Ecto neural progenitor cell (in vitro differentiated cells): ENCODE data around the gene SLX4IP.
A peak's percentile ranks its signal among the peaks of the same experiment; 100 is the strongest.
"Not testable (repeated sequence)": the region's sequence is repeated elsewhere in the genome, so short reads cannot be mapped to it uniquely, and the experiment has no call there.

Experiments used
- DNase-seq: peaks from one replicate; pipeline ENCODE4 v3.0.0-alpha.2; 2018; ENCODE audit warnings: low spot score

The SLX4IP gene

GRCh38 chr20:10434832-10435812, at the start of gene SLX4IP:
TSS of gene SLX4IP (plus strand) at chr20:10435305. CDS start at chr20:10458205, 22,900 bp downstream.
- peak; percentile 90 for DNase-seq

DNA sequence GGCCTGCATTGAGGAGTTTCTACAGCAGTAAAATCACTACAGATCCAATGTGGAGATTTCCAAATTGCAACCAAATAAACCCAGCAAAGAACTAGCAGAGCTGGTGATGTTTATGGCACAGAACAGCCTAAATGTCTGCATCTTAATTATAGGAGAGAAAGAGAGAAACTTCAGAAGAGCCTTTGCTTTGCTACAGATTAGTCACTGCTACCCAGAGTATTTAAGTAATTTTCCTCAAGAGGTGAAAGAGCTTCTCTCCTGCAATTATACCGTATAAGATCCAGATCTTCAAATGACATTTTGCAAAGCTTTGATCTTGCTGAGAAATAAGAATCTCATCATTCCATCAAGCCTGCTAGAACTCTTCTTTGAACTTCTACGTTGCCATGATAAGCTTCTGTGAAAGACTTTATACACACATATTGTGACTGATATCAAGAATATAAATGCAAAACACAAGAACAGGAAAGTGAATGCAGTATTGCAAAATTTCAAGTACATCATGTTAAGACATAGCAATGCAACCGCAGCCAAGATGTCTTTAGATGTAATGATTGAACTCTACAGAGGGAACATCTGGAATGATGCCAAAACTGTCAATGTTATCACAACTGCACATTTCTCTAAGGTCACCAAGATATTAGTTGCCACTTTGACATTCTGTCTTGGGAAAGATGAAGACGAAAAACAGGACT, 49.1 kb upstream of the SLX4IP start:
- DNase-seq: no peak

GRCh38 chr20:10387686-10388085, 47.4 kb upstream of the SLX4IP start:
- no peak for DNase-seq

DNA sequence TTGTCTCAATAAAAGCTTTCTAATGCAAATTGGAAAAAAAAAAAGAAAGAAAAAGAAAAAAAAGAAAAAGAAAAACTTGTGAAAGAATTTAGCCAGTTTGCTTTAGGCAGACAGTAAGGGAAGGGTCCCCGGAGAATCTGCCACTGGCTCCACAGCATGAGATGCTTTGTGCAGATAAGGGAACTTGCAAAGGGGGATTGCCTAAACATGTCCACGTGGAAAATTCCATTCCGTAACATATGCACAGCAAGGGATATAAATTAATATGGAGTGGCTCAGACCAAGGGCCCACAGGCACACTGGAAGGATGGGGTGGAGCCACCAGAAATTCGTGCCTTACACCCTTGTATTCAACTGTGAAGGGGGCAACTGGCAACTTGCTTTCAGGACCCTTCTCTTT, 46.5 kb upstream of the SLX4IP start:
- no peak for DNase-seq

- DNase-seq: no peak
These were observed 44.4 kb upstream of the SLX4IP start for GRCh38 chr20:10390709-10391108.

- DNase-seq: not testable (repeated sequence)
These were observed 40.4 kb upstream of the SLX4IP start for GRCh38 chr20:10394752-10395151.

DNA sequence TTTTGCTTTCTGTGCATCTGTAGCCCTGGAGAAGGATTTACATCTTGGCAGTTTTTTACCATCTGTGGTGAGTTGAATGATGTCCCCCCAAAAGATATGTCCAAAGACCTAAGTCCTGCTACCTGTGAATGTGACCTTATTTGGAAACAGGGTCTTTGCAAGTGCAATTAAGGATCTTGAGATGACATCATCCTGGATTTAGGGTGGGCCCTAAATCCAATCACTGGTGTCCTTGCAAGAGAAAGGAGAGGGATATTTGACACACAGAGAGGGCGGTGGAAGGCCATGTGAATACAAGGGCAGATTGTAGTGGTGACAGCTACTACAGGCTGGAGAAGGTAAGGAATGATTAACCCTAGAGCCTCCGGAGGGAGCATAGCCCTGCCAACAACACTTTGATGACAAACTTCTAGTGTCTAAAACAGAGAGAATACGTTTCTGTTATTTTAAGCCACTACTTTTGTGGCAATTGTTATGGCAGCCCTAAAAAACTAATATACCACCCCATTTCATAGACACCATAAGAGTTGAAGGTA, 36.2 kb upstream of the SLX4IP start:
- no peak for DNase-seq

- no peak for DNase-seq
These were observed 32.0 kb upstream of the SLX4IP start for GRCh38 chr20:10402938-10403608.

DNA sequence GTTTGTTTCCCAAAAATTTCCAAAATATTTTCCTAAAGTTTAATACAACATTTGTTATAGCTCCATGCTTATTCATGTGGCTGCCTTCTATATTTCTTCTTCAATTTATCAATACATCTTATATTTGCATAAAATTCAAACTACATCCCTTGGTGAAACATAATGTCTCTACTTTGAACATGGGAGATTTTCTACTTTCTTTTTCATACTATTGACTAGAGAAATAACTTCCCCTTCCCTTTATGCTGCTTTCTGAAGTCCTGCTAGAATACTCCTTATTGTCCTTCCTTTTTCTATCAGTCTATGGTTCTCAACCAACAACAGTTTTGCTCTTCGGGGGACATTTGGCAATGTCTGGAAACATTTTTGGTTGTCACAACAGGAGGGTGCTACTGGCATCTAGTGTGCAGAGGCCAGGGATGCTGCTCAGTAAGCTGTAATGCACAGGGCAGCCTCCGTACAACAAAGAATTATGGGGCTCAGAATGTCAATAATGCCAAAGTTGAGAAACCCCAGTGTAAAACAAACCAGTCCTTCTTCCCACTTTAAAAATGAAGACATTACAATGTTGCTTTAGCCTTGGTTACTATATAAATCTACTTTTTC, 31.0 kb upstream of the SLX4IP start:
- no peak for DNase-seq

DNA sequence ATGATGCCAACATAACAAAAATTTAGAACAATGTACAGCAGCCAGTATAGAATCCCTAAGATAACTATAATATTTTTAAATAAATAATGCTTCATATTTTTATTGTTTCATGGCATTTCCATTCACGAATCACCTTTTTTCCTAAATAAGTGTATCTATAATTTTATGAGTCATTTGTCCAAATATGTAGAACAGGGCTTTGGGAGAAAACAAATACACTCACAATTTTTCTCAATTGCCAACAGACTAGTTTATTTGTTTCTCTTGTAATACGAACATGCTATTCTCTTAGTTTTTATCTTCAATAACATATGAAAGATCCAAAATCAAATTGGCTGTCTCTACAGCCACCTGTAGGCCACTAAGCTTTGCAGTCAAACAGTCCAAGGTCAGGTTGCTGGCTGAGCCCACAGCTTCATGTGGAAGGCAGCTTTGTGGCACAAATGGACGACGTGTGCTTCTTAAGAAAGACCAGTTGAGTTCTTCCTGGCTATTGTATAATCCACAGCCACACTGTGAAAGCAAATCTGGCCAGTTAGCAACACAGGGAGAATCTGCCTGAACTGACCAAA, 30.1 kb upstream of the SLX4IP start:
- DNase-seq: no peak

GRCh38 chr20:10408108-10408813, 26.8 kb upstream of the SLX4IP start:
- DNase-seq: no peak

DNA sequence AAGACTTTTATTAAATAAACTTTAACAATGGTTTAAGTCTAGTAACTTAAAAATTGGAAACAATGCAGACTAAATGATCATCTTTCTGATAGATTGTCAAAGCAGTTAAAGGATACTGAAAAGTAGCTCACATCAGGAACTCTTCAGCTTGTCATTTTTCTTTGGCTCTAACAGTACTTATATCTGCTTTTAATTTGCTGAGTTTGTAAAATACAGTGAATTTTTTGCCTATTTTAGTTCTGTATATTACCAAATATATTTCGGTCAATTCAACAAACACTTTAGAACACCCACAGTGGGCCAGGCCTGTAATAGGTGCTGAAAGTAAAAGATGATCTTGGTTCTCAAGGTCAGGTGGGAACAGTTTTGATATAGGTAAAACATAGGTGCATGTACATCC, 23.4 kb upstream of the SLX4IP start:
- DNase-seq: no peak

DNA sequence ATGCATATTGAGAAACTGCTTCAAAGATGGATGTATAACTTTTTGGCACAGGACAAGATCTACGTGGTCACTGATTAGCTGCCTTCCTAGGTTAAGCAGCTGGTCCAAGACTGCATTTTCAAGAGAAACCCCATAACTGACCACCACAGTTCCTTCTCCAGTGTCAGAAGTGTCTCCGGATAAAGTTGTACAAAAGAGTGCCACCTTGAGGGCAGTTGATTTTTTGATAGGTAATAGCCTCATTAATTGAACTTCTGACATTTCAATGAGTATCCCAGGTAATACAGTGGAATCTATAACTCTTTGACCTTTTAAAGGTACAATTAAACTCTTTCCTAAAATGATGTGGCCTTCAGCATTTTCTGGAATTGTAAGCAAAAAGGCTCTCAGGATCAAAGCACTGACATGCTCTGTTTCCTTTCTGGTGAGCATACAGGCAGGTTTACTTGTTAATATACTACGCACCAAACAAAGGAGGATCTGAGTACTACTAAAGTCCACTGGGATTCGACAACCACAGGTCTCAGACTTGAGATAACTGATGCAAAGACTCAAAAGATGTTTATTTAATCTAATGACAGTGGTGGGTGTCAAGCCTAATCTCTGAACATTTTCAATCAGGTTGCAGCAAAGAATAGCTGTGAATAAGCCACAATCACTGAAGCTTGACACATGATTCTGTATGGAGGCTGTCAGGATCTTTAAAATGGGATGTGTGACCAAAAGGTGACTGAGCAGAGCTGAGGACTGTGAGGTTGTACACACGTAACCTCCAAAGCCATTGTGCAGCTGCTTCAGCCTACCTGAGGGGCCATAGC, 22.3 kb upstream of the SLX4IP start:
- no peak for DNase-seq

DNA sequence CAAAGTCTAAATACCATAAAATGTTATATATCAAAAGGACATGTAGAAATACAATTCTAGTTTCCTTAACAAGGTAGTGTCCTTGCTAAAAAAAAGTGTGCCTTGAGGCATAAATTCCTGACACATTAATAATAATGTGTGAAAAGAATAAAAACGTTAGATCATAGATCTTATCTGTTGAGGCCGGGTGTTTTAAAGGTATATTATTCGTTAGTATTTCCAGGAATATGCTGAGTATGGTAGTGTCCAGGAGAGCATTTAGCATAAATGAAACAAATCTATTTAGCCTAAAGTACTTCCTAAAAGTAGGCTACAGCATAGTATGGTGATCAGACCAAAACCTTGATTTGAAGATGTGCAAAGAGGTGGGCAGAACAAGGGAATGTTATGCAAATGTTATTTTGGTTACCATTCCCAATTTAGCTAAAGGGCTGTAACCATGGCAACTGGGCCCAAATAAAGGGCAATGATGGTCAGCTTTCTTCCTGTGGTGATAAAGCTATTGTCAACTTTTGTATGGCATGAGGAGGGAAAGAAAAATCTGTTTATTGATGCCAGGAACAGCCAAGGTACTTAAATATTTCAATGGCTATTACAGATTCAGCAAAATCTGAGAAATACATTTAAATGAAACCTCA, 20.0 kb upstream of the SLX4IP start:
- no peak for DNase-seq

DNA sequence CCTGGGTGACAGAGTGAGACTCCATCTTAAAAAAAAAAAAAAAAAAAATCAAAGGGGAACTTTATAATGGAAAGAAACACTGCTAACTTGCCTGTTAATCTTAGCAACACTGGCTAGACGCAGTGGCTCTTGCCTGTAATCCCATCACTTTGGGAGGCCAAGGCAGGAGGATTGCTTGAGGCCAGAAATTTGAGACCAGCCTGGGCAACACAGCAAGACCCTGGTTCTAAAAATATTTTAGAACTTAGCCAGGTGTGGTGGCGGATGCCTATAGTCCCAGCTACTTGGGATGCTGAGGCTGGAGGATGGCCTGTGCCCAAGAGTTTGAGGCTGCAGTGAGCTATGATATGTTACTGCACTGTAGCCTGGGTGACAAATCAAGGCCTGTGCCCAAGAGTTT, 17.9 kb upstream of the SLX4IP start:
- DNase-seq: not testable (repeated sequence)

DNA sequence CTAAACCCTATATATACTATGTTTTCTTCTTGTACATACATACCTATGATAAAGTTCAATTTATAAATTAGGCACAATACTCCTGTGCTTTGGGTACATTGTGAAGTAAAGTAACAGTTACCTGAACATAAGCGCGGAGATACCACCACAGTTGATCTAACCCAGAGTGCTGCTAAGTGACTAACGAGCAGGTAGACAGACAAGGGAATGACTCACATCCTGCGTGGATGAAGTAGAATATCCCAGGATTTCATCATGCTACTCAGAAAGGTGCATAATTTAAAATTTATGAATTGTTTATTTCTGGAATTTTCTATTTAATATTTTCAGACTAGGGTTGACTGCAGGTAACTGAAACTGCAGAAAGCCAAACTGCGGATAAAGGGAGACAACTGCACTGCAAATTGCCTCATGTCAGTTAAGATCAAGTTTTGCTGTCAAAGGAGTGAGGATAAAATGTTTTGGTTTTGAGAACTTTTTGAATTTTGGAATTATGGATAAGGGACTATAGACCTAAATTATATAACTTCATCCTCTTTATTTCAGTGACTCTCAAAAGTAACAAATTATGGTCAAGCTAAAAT, 15.5 kb upstream of the SLX4IP start:
- DNase-seq: no peak

GRCh38 chr20:10423735-10424134, 11.4 kb upstream of the SLX4IP start:
- DNase-seq: no peak

DNA sequence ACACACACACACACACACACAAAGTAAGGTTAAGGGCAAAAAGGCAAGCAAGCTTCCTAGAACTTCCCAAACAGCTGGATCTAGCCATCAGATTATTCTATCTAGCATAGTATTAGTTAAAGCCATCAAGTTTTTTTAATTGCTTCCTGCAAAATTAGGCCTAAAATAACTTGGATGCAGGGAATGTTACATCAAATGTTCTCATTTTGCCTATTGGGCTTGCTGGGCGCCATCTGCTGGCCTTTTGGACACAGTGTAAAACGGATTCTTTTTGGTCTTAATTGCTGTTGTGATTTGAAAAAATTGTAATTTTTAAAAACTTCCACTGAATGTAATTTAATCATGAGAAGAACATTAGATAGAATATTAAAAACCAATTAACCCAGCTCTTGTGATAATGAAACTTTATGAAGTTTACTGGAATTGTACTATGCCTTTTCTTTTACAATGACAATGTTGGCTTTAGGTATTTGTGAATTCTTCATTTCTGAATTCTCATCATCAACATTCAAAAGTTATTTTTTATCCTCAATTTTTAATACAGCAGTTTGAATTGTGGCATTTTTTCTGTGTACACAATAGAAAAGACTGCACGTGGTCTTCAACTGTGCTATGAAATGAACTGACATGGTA, 7.9 kb upstream of the SLX4IP start:
- no peak for DNase-seq

DNA sequence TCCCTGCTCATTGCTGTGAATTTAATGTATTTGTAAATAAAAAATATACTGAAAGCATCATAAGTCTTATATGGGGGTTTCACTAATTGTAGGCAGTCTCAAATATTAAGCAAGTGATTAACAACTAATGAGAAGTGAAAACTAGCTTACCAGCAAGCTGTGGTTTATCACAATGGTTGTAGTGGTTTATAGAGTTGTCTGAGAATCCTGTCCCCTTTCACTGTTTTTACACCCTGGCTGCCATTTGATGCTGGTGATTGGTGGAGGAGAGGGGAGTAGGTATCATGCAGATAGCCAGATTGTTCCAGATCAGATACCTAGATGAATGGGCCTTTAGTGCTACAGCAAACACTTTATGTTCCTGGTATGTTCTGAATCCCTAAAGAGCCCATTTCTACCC, 7.1 kb upstream of the SLX4IP start:
- DNase-seq: no peak
